CD4-positive, alpha-beta T cell treated with Interleukin-17A for 4 hours (primary cell): ENCODE results near the gene OSBPL9.
A peak's percentile ranks its signal among the peaks of the same experiment; 100 is the strongest.

Source experiments
- DNase-seq: peaks from one replicate; pipeline ENCODE4 v3.0.0-alpha.2; 2020; ENCODE audit warnings: mixed read lengths

Gene OSBPL9

GRCh38 chr1:51744506-51745303 lies 127.8 kb downstream of the OSBPL9 start:
- no peak for DNase-seq

- no peak for DNase-seq
Measured at GRCh38 chr1:51745304-51745570, 128.3 kb downstream of the OSBPL9 start.

DNA sequence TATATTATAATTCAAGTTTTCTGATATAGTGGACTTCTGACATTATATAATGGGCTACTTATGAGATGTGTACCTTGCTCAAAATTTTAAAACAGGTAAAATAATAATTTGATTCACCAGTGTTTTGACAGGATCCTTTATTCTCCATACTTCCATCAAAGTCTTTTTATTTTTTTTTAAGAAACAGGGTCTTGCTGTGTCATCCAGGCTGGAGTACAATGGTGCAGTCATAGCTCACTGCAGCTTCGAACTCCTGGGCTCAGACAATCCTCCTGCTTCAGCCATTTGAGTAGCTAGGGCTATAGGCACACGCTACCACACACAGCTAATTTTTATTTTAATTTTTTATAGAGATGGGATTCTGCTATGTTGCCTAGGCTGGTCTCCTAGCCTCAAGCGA lies 132.3 kb downstream of the OSBPL9 start:
- no peak for DNase-seq

- DNase-seq: no peak
Measured at GRCh38 chr1:51750218-51750617, 133.3 kb downstream of the OSBPL9 start.

- DNase-seq: no peak
Measured at GRCh38 chr1:51750729-51751128, 133.8 kb downstream of the OSBPL9 start.

- DNase-seq: no peak
Measured at GRCh38 chr1:51752073-51752948, 135.4 kb downstream of the OSBPL9 start.

- DNase-seq: no peak
Measured at GRCh38 chr1:51753969-51754368, 137.1 kb downstream of the OSBPL9 start.

- DNase-seq: no peak
Measured at GRCh38 chr1:51754666-51755065, 137.8 kb downstream of the OSBPL9 start.

- DNase-seq: no peak
Measured at GRCh38 chr1:51755437-51755836, 138.5 kb downstream of the OSBPL9 start.

DNA sequence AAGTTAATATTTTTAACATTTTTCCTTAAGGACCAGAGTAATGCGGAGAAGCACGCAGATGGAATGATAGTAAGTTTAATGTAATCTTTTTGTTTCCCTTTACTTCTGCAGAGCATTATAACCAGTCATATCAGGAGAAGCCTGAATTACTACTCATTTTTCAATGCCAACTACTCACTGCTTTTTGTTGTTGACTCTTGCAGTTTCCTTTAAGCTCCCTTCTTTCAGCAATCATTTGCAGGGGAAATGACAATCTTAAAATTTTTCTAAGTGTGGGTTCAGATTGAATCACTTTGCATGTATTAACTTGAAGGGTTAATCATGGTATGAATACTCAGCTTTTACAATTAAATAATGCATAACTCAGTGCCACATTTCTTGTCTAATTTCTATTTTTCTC lies 139.4 kb downstream of the OSBPL9 start:
- DNase-seq: no peak

GRCh38 chr1:51758310-51758709 lies 141.4 kb downstream of the OSBPL9 start:
- no peak for DNase-seq

DNA sequence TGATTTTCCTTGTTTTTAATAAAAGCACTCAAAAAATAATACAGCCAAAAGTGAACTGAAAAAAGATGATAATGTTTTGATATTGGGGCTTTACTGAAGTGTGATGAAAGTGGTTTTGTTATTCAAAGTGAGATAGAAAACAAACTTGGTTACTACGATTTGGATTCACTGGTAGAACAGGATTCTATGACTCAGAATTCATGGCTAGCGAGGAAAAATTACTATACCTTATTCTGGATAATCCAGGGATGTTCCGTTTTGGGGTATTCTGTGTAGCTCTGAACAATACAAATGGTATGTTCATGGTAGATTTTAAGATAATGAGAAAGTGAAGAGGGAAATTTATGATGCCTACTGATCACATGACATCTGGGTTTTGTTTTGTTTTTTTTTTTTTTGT lies 144.0 kb downstream of the OSBPL9 start:
- no peak for DNase-seq

DNA sequence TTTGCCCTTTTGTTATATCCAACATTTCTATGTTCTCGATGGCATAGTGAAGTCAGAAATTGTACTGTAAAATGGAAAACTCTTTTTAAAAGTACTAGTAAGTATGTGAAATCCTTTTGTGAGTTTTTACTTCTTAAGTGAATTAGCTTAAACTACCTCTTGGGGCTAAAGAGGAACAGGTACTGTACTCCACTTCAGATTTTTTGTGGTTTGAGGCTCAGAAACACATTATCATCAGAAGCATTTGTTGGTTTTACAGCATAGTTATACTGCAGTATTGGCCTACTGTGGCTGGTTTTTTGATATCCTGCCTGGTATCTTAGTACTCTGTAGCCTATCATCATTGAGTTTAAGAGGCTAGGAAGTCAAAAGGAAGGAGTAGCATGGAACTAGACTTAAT lies 144.5 kb downstream of the OSBPL9 start:
- DNase-seq: no peak

GRCh38 chr1:51768971-51769588 lies 152.2 kb downstream of the OSBPL9 start:
- peak; percentile 37 for DNase-seq

GRCh38 chr1:51776408-51776807 lies 159.5 kb downstream of the OSBPL9 start:
- no peak for DNase-seq

DNA sequence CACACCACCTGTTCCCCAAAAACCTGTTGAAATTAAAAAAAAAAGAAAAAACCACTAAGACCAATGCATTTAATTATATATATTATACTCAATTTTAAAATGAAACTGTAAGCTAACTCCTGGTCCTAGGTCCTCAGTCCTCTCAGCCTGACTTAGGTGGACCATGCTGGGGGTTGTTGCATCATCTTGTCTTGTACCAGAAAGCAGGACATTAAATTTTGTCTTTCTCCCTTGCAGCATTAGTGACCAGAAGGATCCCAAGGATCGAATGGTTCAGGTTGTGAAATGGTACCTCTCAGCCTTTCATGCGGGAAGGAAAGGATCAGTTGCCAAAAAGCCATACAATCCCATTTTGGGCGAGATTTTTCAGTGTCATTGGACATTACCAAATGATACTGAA lies 164.0 kb downstream of the OSBPL9 start:
- no peak for DNase-seq

DNA sequence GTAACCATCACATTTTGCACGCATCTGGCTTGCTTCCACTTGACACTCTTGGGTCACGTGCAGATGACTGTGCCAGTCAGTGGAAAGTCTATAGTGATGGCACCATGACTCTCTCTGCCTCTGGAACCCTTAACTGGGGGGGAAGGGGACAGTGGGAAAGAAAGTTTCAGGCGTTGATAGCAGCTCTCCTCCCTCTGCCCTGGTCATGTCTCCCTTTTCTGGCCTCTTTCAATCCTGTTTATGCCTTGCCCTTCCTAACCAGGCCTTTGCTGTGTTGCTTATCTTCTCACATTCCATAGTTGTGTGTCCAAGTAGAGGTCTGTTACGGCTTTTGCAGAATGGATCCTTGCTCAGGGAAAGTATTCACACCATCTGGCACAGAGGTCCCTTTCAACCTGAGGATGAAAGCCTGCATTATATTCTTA lies 168.1 kb downstream of the OSBPL9 start:
- DNase-seq: no peak

GRCh38 chr1:51788938-51789337 lies 172.0 kb downstream of the OSBPL9 start:
- no peak for DNase-seq

- DNase-seq: no peak
Measured at GRCh38 chr1:51789342-51789741, 172.4 kb downstream of the OSBPL9 start.

DNA sequence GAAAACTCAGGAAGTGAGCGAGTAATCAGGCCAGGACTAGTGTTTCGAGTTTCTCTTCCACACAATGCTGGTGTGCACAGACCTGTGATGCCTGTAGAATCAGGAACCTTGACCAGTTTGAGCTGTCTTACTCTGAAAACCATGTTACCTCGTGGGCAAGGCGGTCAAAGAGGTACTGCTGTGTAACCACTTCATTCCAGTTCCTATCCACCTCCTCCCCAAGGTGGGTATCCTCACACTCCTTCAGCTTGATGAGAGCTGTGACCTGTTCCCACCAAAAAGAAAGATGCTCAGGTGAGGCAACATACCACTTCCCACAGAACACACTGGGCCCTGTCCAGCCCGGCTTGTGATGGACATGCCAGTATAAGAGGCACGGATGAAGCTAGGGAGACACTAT lies 173.5 kb downstream of the OSBPL9 start:
- DNase-seq: no peak

GRCh38 chr1:51791888-51792287 lies 175.0 kb downstream of the OSBPL9 start:
- no peak for DNase-seq

GRCh38 chr1:51792864-51793263 lies 176.0 kb downstream of the OSBPL9 start:
- no peak for DNase-seq

GRCh38 chr1:51794260-51794659 lies 177.4 kb downstream of the OSBPL9 start:
- DNase-seq: no peak

- DNase-seq: no peak
Measured at GRCh38 chr1:51794868-51795267, 178.0 kb downstream of the OSBPL9 start.
